ENCODE data around the gene GALNT1. TPM values are rescaled to one million over a fixed set of nuclear protein-coding genes. Genes with fewer than 3 reads are reported as not detected.

Gene GALNT1
- polyA plus RNA-seq, 4 donors: 18.4 to 178 (median 36.3) TPM

GRCh38 chr18:35624146-35624545 is 42.6 kb downstream of the GALNT1 start:
- H3K36me3 ChIP-seq (ENCODE audit: control insufficient read depth in 3 of 3, insufficient read depth in 2 of 3, low read depth in 1 of 3, low read length in 3 of 3): peaks cover 0 to 6% (median 0%) of the 10 kb centered on the region in 3 donors
- H3K27ac ChIP-seq (ENCODE audit: low read depth in 1 of 3, low read length in 2 of 3): no peak overlapping the region
- H3K4me1 ChIP-seq (ENCODE audit: control insufficient read depth in 3 of 3, insufficient read depth in 2 of 3, low read depth in 1 of 3, low read length in 2 of 3): peaks cover 0 to 4% (median 0%) of the 10 kb centered on the region in 3 donors
- DNase-seq (no peak), FAIRE-seq (no peak)
- WGBS, 3 donors: 75 to 95% (median 82%) methylated on average over 1 of the region's 1 CpG
- no peak overlapping the region for H3K4me3 ChIP-seq (ENCODE audit: low read depth in 1 of 3, low read length in 3 of 3)
- H3K9me3 ChIP-seq (ENCODE audit: control insufficient read depth in 2 of 2, insufficient read depth in 1 of 2, low read depth in 1 of 2, low read length in 1 of 2): peaks cover 0 to 36% of the 10 kb centered on the region in 2 donors
- no peaks in the 10 kb centered on the region for H3K27me3 ChIP-seq (ENCODE audit: control insufficient read depth in 3 of 3, insufficient read depth in 3 of 3, low read length in 3 of 3)

DNA sequence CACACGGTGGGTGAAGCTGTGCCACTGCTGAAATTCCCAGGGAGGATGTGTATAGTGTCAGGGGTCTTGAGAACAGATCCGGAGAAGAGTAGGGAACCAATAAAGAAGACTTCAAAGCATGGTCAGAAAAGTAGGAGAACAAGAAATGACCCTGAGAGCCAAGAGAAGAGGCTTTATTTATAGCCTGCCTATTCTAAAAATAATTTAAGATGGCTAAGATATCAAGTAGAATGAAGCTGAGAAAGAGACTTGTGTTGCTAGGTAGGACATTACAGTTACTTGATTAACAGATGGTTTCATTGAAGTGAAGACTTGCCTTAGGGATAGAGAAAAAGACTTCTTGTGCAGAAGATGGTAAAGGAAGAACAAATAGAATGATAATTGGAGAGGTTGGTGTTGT is 43.7 kb downstream of the GALNT1 start:
- FAIRE-seq (no peak), DNase-seq (no peak)
- Histone ChIP-seq H3K4me1 (ENCODE audit: control insufficient read depth in 3 of 3, insufficient read depth in 2 of 3, low read depth in 1 of 3, low read length in 2 of 3) (peaks cover 0 to 4% (median 0%) of the 10 kb centered on the region in 3 donors), H3K36me3 (ENCODE audit: control insufficient read depth in 3 of 3, insufficient read depth in 2 of 3, low read depth in 1 of 3, low read length in 3 of 3) (peaks cover 0 to 6% (median 0%) of the 10 kb centered on the region in 3 donors), H3K4me3 (ENCODE audit: low read depth in 1 of 3, low read length in 3 of 3) (no peak overlapping the region), H3K9me3 (ENCODE audit: control insufficient read depth in 2 of 2, insufficient read depth in 1 of 2, low read depth in 1 of 2, low read length in 1 of 2) (peaks cover 0 to 36% of the 10 kb centered on the region in 2 donors), H3K27me3 (ENCODE audit: control insufficient read depth in 3 of 3, insufficient read depth in 3 of 3, low read length in 3 of 3) (no peaks in the 10 kb centered on the region), H3K27ac (ENCODE audit: low read depth in 1 of 3, low read length in 2 of 3) (no peak overlapping the region)
- 92 to 97% (median 94%) methylated on average over 2 of the region's 2 CpGs for WGBS, 3 donors

DNA sequence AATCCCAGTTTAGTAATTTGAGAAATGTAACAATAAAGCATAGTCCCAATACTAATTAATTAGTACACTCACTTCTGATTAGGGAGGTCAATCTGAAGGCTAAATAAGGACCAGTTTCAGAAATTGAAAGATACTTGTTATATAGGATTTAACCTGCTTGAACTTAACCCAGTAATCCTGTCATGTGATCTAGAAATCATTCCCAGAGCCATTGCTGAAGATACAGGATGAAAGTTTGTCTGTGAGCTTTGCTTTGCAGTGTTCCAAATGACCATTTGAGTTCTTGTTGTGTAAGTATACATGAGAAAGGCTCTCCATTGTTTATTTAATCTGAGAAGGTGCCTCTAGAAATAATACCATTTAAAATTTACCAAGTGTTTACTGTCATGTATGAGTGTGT is 52.2 kb downstream of the GALNT1 start:
- peak in 1 of 2 donors; percentile 61 for DNase-seq
- Histone ChIP-seq H3K9me3 (ENCODE audit: control insufficient read depth in 2 of 2, insufficient read depth in 1 of 2, low read depth in 1 of 2, low read length in 1 of 2) (peaks cover 0 to 9% of the 10 kb centered on the region in 2 donors), H3K4me3 (ENCODE audit: low read depth in 1 of 3, low read length in 3 of 3) (no peak overlapping the region), H3K27me3 (ENCODE audit: control insufficient read depth in 3 of 3, insufficient read depth in 3 of 3, low read length in 3 of 3) (no peaks in the 10 kb centered on the region), H3K27ac (ENCODE audit: low read depth in 1 of 3, low read length in 2 of 3) (peak overlapping the region in 1 of 3 donors; percentile 70), H3K36me3 (ENCODE audit: control insufficient read depth in 3 of 3, insufficient read depth in 2 of 3, low read depth in 1 of 3, low read length in 3 of 3) (peaks cover 0 to 3% (median 0%) of the 10 kb centered on the region in 3 donors), H3K4me1 (ENCODE audit: control insufficient read depth in 3 of 3, insufficient read depth in 2 of 3, low read depth in 1 of 3, low read length in 2 of 3) (peaks cover 0 to 20% (median 2%) of the 10 kb centered on the region in 3 donors)
- FAIRE-seq: no peak

DNA sequence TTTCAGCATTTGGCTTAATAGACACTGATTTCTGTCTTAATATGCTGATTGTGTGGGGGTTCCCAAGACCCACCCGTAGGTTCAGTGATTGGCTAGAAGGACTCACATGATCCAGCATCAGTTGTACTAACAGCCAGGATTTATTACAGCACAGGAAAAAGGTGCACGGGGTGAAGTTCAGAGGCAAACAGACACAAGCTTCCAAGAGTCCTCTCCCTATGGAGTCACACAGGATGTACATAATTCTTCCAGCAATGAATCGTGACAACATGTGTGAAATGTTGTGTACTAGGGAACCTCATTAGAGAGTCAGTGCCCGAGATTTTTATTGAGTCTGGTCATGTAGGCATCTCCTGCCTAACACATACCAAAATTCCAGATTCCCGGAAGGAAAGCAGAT is 52.8 kb downstream of the GALNT1 start:
- Histone ChIP-seq H3K9me3 (ENCODE audit: control insufficient read depth in 2 of 2, insufficient read depth in 1 of 2, low read depth in 1 of 2, low read length in 1 of 2) (peaks cover 0 to 9% of the 10 kb centered on the region in 2 donors), H3K27me3 (ENCODE audit: control insufficient read depth in 3 of 3, insufficient read depth in 3 of 3, low read length in 3 of 3) (no peaks in the 10 kb centered on the region), H3K27ac (ENCODE audit: low read depth in 1 of 3, low read length in 2 of 3) (peak overlapping the region in 1 of 3 donors; percentile 70), H3K4me3 (ENCODE audit: low read depth in 1 of 3, low read length in 3 of 3) (no peak overlapping the region), H3K4me1 (ENCODE audit: control insufficient read depth in 3 of 3, insufficient read depth in 2 of 3, low read depth in 1 of 3, low read length in 2 of 3) (peaks cover 0 to 20% (median 2%) of the 10 kb centered on the region in 3 donors), H3K36me3 (ENCODE audit: control insufficient read depth in 3 of 3, insufficient read depth in 2 of 3, low read depth in 1 of 3, low read length in 3 of 3) (peaks cover 0 to 3% (median 0%) of the 10 kb centered on the region in 3 donors)
- FAIRE-seq: no peak
- WGBS, 3 donors: 60 to 79% (median 74%) methylated on average over 5 of the region's 5 CpGs
- peak in 1 of 2 donors; percentile 65 for DNase-seq

- whole genome bisulfite sequencing, 3 donors: 76 to 89% (median 76%) methylated on average over 1 of the region's 1 CpG
- no peak overlapping the region for H3K4me3 ChIP-seq (ENCODE audit: low read depth in 1 of 3, low read length in 3 of 3)
- FAIRE-seq: no peak
- peaks cover 0 to 9% of the 10 kb centered on the region in 2 donors for H3K9me3 ChIP-seq (ENCODE audit: control insufficient read depth in 2 of 2, insufficient read depth in 1 of 2, low read depth in 1 of 2, low read length in 1 of 2)
- no peaks in the 10 kb centered on the region for H3K27me3 ChIP-seq (ENCODE audit: control insufficient read depth in 3 of 3, insufficient read depth in 3 of 3, low read length in 3 of 3)
- H3K27ac ChIP-seq (ENCODE audit: low read depth in 1 of 3, low read length in 2 of 3): peak overlapping the region in 1 of 3 donors; percentile 70
- peak in 1 of 2 donors; percentile 77 for DNase-seq
- peaks cover 0 to 20% (median 2%) of the 10 kb centered on the region in 3 donors for H3K4me1 ChIP-seq (ENCODE audit: control insufficient read depth in 3 of 3, insufficient read depth in 2 of 3, low read depth in 1 of 3, low read length in 2 of 3)
- H3K36me3 ChIP-seq (ENCODE audit: control insufficient read depth in 3 of 3, insufficient read depth in 2 of 3, low read depth in 1 of 3, low read length in 3 of 3): peaks cover 0 to 3% (median 0%) of the 10 kb centered on the region in 3 donors
Measured at GRCh38 chr18:35635170-35635569, 53.6 kb downstream of the GALNT1 start.

GRCh38 chr18:35637227-35637626 is 55.7 kb downstream of the GALNT1 start:
- no peak for DNase-seq
- FAIRE-seq: no peak
- Histone ChIP-seq H3K4me3 (ENCODE audit: low read depth in 1 of 3, low read length in 3 of 3) (no peak overlapping the region), H3K4me1 (ENCODE audit: control insufficient read depth in 3 of 3, insufficient read depth in 2 of 3, low read depth in 1 of 3, low read length in 2 of 3) (peaks cover 0 to 20% (median 2%) of the 10 kb centered on the region in 3 donors), H3K27me3 (ENCODE audit: control insufficient read depth in 3 of 3, insufficient read depth in 3 of 3, low read length in 3 of 3) (no peaks in the 10 kb centered on the region), H3K9me3 (ENCODE audit: control insufficient read depth in 2 of 2, insufficient read depth in 1 of 2, low read depth in 1 of 2, low read length in 1 of 2) (peaks cover 0 to 14% of the 10 kb centered on the region in 2 donors), H3K27ac (ENCODE audit: low read depth in 1 of 3, low read length in 2 of 3) (no peak overlapping the region), H3K36me3 (ENCODE audit: control insufficient read depth in 3 of 3, insufficient read depth in 2 of 3, low read depth in 1 of 3, low read length in 3 of 3) (peaks cover 0 to 3% (median 0%) of the 10 kb centered on the region in 3 donors)
- 95 to 97% (median 95%) methylated on average over 5 of the region's 5 CpGs for WGBS, 3 donors

DNA sequence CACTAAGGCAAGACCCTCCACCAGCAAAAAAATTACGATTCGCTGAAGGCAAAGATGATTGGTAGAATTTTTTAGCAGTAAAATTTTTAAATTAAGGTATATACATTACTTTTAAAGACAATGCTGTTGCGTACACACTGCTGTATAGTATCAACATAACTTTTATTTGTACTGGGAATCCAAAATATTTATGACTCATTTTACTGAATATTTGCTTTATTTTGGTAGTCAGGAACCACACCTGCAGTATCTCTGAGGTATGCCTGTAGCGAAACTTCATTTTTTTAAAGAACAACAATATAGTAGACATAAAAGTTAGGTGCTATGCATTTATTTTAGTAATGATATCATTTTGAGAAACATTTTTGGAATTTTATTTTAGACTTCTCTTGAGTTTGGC is 57.8 kb downstream of the GALNT1 start:
- 95 to 99% (median 97%) methylated on average over 4 of the region's 4 CpGs for WGBS, 3 donors
- Histone ChIP-seq H3K36me3 (ENCODE audit: control insufficient read depth in 3 of 3, insufficient read depth in 2 of 3, low read depth in 1 of 3, low read length in 3 of 3) (peaks cover 0 to 3% (median 0%) of the 10 kb centered on the region in 3 donors), H3K4me3 (ENCODE audit: low read depth in 1 of 3, low read length in 3 of 3) (no peak overlapping the region), H3K4me1 (ENCODE audit: control insufficient read depth in 3 of 3, insufficient read depth in 2 of 3, low read depth in 1 of 3, low read length in 2 of 3) (peaks cover 0 to 13% (median 2%) of the 10 kb centered on the region in 3 donors), H3K9me3 (ENCODE audit: control insufficient read depth in 2 of 2, insufficient read depth in 1 of 2, low read depth in 1 of 2, low read length in 1 of 2) (peaks cover 0 to 18% of the 10 kb centered on the region in 2 donors), H3K27ac (ENCODE audit: low read depth in 1 of 3, low read length in 2 of 3) (no peak overlapping the region), H3K27me3 (ENCODE audit: control insufficient read depth in 3 of 3, insufficient read depth in 3 of 3, low read length in 3 of 3) (no peaks in the 10 kb centered on the region)
- DNase-seq (no peak), FAIRE-seq (no peak)

DNA sequence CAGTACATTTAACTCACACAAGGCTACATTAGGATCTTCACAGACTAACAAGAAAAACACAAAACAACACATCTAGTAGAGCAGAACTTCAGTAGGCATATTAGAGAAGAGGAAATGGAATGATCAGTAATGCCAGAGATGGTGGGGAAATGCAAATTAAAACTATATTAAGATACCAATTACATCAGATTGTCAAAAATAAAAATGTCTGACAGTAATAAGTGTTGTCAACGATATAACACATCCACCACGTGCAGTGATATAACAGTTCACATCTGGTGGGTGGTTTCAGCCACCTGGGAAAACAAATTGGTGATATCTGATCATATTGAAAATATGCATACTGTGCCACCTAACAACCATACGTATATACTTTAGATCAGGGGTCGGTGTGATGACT is 59.9 kb downstream of the GALNT1 start:
- Histone ChIP-seq H3K4me3 (ENCODE audit: low read depth in 1 of 3, low read length in 3 of 3) (no peak overlapping the region), H3K27me3 (ENCODE audit: control insufficient read depth in 3 of 3, insufficient read depth in 3 of 3, low read length in 3 of 3) (no peaks in the 10 kb centered on the region), H3K27ac (ENCODE audit: low read depth in 1 of 3, low read length in 2 of 3) (no peak overlapping the region), H3K4me1 (ENCODE audit: control insufficient read depth in 3 of 3, insufficient read depth in 2 of 3, low read depth in 1 of 3, low read length in 2 of 3) (no peaks in the 10 kb centered on the region), H3K36me3 (ENCODE audit: control insufficient read depth in 3 of 3, insufficient read depth in 2 of 3, low read depth in 1 of 3, low read length in 3 of 3) (peaks cover 0 to 9% (median 0%) of the 10 kb centered on the region in 3 donors), H3K9me3 (ENCODE audit: control insufficient read depth in 2 of 2, insufficient read depth in 1 of 2, low read depth in 1 of 2, low read length in 1 of 2) (peaks cover 0 to 24% of the 10 kb centered on the region in 2 donors)
- DNase-seq (no peak), FAIRE-seq (no peak)
- WGBS, 3 donors: 88 to 95% (median 94%) methylated on average over 4 of the region's 4 CpGs

GRCh38 chr18:35641916-35642315 is 60.4 kb downstream of the GALNT1 start:
- Histone ChIP-seq H3K9me3 (ENCODE audit: control insufficient read depth in 2 of 2, insufficient read depth in 1 of 2, low read depth in 1 of 2, low read length in 1 of 2) (peaks cover 0 to 24% of the 10 kb centered on the region in 2 donors), H3K36me3 (ENCODE audit: control insufficient read depth in 3 of 3, insufficient read depth in 2 of 3, low read depth in 1 of 3, low read length in 3 of 3) (peaks cover 0 to 9% (median 0%) of the 10 kb centered on the region in 3 donors), H3K4me3 (ENCODE audit: low read depth in 1 of 3, low read length in 3 of 3) (no peak overlapping the region), H3K27ac (ENCODE audit: low read depth in 1 of 3, low read length in 2 of 3) (no peak overlapping the region), H3K4me1 (ENCODE audit: control insufficient read depth in 3 of 3, insufficient read depth in 2 of 3, low read depth in 1 of 3, low read length in 2 of 3) (no peaks in the 10 kb centered on the region), H3K27me3 (ENCODE audit: control insufficient read depth in 3 of 3, insufficient read depth in 3 of 3, low read length in 3 of 3) (no peaks in the 10 kb centered on the region)
- no peak for DNase-seq
- FAIRE-seq: no peak
- WGBS, 3 donors: 94 to 99% (median 94%) methylated on average over 3 of the region's 3 CpGs

All from small intestine (tissue), 7 donors.